Immature natural killer cell (primary cell): ENCODE data around the gene NRXN2. TPM values are rescaled to one million over a fixed set of nuclear protein-coding genes. Genes with fewer than 3 reads are reported as not detected.
"Not testable (repeated sequence)": the region's sequence is repeated elsewhere in the genome, so short reads cannot be mapped to it uniquely, and the experiment has no call there.

Experiments
- DNase-seq, 3 donors: peaks; one replicate each; pipeline ENCODE4 v3.0.0; 2022; ENCODE audit warnings: mixed read lengths in 1 of 3
- H3K27ac Mint-ChIP-seq, 6 donors: one replicate each; pipeline ENCODE4 v1.8.0; 2020; ENCODE audit warnings: mixed read lengths in 6 of 6, mild to moderate bottlenecking in 5 of 6, inconsistent platforms in 4 of 6, moderate library complexity in 3 of 6
- H3K27me3 Mint-ChIP-seq, 3 donors: one replicate each; pipeline ENCODE4 v1.8.0; 2020 to 2021; ENCODE audit warnings: low read depth in 3 of 3, mild to moderate bottlenecking in 3 of 3, mixed read lengths in 3 of 3, moderate library complexity in 3 of 3, inconsistent platforms in 1 of 3
- H3K36me3 Mint-ChIP-seq, 3 donors: one replicate each; pipeline ENCODE4 v1.8.0; 2020; ENCODE audit warnings: mixed read lengths in 3 of 3, inconsistent platforms in 2 of 3, mild to moderate bottlenecking in 2 of 3
- H3K4me1 Mint-ChIP-seq, 2 donors: one replicate each; pipeline ENCODE4 v1.8.0; 2020; ENCODE audit warnings: inconsistent platforms in 2 of 2, mild to moderate bottlenecking in 2 of 2, mixed read lengths in 2 of 2, moderate library complexity in 1 of 2
- H3K4me3 Mint-ChIP-seq, 5 donors: one replicate each; pipeline ENCODE4 v1.8.0; 2020; ENCODE audit warnings: mild to moderate bottlenecking in 5 of 5, mixed read lengths in 5 of 5, inconsistent platforms in 3 of 5, moderate library complexity in 3 of 5
- H3K9me3 Mint-ChIP-seq, 6 donors: one replicate each; pipeline ENCODE4 v1.8.0; 2020; ENCODE audit warnings: mild to moderate bottlenecking in 6 of 6, mixed read lengths in 6 of 6, inconsistent platforms in 4 of 6, moderate library complexity in 3 of 6
- polyA plus RNA-seq, 3 donors: library from polyadenylated mRNA; unstranded; fragments of 300-500 nt; fragmentation: Illumina TruSeq; gene quantifications; one replicate each; pipeline ENCODE4 v1.2.3, GENCODE V29; 2021

Gene NRXN2
- polyA plus RNA-seq, 3 donors from 2014 or later = 0.44 to 3.6 (median 3.2) TPM

- Mint-ChIP-seq H3K36me3 (no peaks in the 10 kb centered on the region), H3K9me3 (no peaks in the 10 kb centered on the region), H3K4me1 (no peaks in the 10 kb centered on the region), H3K27me3 (peaks cover 0 to 7% (median 4%) of the 10 kb centered on the region in 3 donors), H3K27ac (no peak overlapping the region), H3K4me3 (no peak overlapping the region)
- DNase-seq = no peak
These were observed 122.6 kb downstream of the NRXN2 start for GRCh38 chr11:64600281-64600992.

GRCh38 chr11:64599698-64600211 lies 123.2 kb downstream of the NRXN2 start:
- no peaks in the 10 kb centered on the region for H3K4me1 Mint-ChIP-seq
- H3K27ac Mint-ChIP-seq = peak overlapping the region in 1 of 6 donors; percentile 75
- H3K27me3 Mint-ChIP-seq = peaks cover 0 to 7% (median 4%) of the 10 kb centered on the region in 3 donors
- no peak overlapping the region for H3K4me3 Mint-ChIP-seq
- DNase-seq = no peak
- no peaks in the 10 kb centered on the region for H3K36me3 Mint-ChIP-seq
- no peaks in the 10 kb centered on the region for H3K9me3 Mint-ChIP-seq

- H3K9me3 Mint-ChIP-seq = no peaks in the 10 kb centered on the region
- H3K27me3 Mint-ChIP-seq = peaks cover 0 to 5% (median 4%) of the 10 kb centered on the region in 3 donors
- no peak overlapping the region for H3K4me3 Mint-ChIP-seq
- H3K4me1 Mint-ChIP-seq = no peaks in the 10 kb centered on the region
- no peak for DNase-seq
- H3K36me3 Mint-ChIP-seq = no peaks in the 10 kb centered on the region
- no peak overlapping the region for H3K27ac Mint-ChIP-seq
These were observed 124.0 kb downstream of the NRXN2 start for GRCh38 chr11:64598797-64599697.

GRCh38 chr11:64598106-64598796 lies 124.7 kb downstream of the NRXN2 start:
- Mint-ChIP-seq H3K4me1 (no peaks in the 10 kb centered on the region), H3K27ac (no peak overlapping the region), H3K36me3 (no peaks in the 10 kb centered on the region), H3K27me3 (peaks cover 0 to 5% (median 4%) of the 10 kb centered on the region in 3 donors), H3K4me3 (no peak overlapping the region), H3K9me3 (no peaks in the 10 kb centered on the region)
- DNase-seq = no peak

- no peak overlapping the region for H3K27ac Mint-ChIP-seq
- no peaks in the 10 kb centered on the region for H3K4me1 Mint-ChIP-seq
- no peak for DNase-seq
- H3K9me3 Mint-ChIP-seq = no peaks in the 10 kb centered on the region
- H3K27me3 Mint-ChIP-seq = peaks cover 0 to 5% (median 4%) of the 10 kb centered on the region in 3 donors
- no peak overlapping the region for H3K4me3 Mint-ChIP-seq
- no peaks in the 10 kb centered on the region for H3K36me3 Mint-ChIP-seq
These were observed 125.3 kb downstream of the NRXN2 start for GRCh38 chr11:64597671-64598101.

- not testable (repeated sequence) for H3K27me3 Mint-ChIP-seq, H3K9me3 Mint-ChIP-seq, H3K4me3 Mint-ChIP-seq, DNase-seq, H3K4me1 Mint-ChIP-seq, H3K36me3 Mint-ChIP-seq, H3K27ac Mint-ChIP-seq
These were observed 127.1 kb downstream of the NRXN2 start for GRCh38 chr11:64595922-64596321.

GRCh38 chr11:64594159-64594939 lies 128.6 kb downstream of the NRXN2 start:
- Mint-ChIP-seq H3K4me3 (no peak overlapping the region), H3K4me1 (no peaks in the 10 kb centered on the region), H3K9me3 (no peaks in the 10 kb centered on the region), H3K27me3 (peaks cover 0 to 6% (median 4%) of the 10 kb centered on the region in 3 donors), H3K36me3 (no peaks in the 10 kb centered on the region), H3K27ac (no peak overlapping the region)
- DNase-seq = no peak

GRCh38 chr11:64593156-64594105 lies 129.6 kb downstream of the NRXN2 start:
- H3K9me3 Mint-ChIP-seq = peaks cover 0 to 3% (median 0%) of the 10 kb centered on the region in 6 donors
- DNase-seq = no peak
- no peak overlapping the region for H3K4me3 Mint-ChIP-seq
- no peaks in the 10 kb centered on the region for H3K36me3 Mint-ChIP-seq
- no peak overlapping the region for H3K27ac Mint-ChIP-seq
- peaks cover 0 to 7% (median 4%) of the 10 kb centered on the region in 3 donors for H3K27me3 Mint-ChIP-seq
- no peaks in the 10 kb centered on the region for H3K4me1 Mint-ChIP-seq

- Mint-ChIP-seq H3K36me3 (peaks cover 0 to 5% (median 0%) of the 10 kb centered on the region in 3 donors), H3K4me1 (no peaks in the 10 kb centered on the region), H3K27me3 (peaks cover 0 to 7% (median 4%) of the 10 kb centered on the region in 3 donors), H3K27ac (no peak overlapping the region), H3K9me3 (peaks cover 0 to 10% (median 0%) of the 10 kb centered on the region in 6 donors), H3K4me3 (no peak overlapping the region)
- DNase-seq = no peak
These were observed 130.3 kb downstream of the NRXN2 start for GRCh38 chr11:64592656-64593055.

- DNase-seq = no peak
- Mint-ChIP-seq H3K27ac (no peak overlapping the region), H3K9me3 (peaks cover 0 to 10% (median 0%) of the 10 kb centered on the region in 6 donors), H3K4me1 (no peaks in the 10 kb centered on the region), H3K4me3 (no peak overlapping the region), H3K36me3 (peaks cover 0 to 5% (median 0%) of the 10 kb centered on the region in 3 donors), H3K27me3 (peaks cover 0 to 6% (median 0%) of the 10 kb centered on the region in 3 donors)
These were observed 130.8 kb downstream of the NRXN2 start for GRCh38 chr11:64592234-64592615.

- Mint-ChIP-seq H3K4me1 (no peaks in the 10 kb centered on the region), H3K36me3 (peaks cover 0 to 5% (median 0%) of the 10 kb centered on the region in 3 donors), H3K27me3 (peaks cover 0 to 3% (median 0%) of the 10 kb centered on the region in 3 donors), H3K9me3 (peaks cover 0 to 10% (median 0%) of the 10 kb centered on the region in 6 donors), H3K27ac (no peak overlapping the region), H3K4me3 (no peak overlapping the region)
- DNase-seq = no peak
These were observed 131.5 kb downstream of the NRXN2 start for GRCh38 chr11:64591257-64592233.
